ENCODE data around the gene CD22.

- TF ChIP-seq, protein P1, sequence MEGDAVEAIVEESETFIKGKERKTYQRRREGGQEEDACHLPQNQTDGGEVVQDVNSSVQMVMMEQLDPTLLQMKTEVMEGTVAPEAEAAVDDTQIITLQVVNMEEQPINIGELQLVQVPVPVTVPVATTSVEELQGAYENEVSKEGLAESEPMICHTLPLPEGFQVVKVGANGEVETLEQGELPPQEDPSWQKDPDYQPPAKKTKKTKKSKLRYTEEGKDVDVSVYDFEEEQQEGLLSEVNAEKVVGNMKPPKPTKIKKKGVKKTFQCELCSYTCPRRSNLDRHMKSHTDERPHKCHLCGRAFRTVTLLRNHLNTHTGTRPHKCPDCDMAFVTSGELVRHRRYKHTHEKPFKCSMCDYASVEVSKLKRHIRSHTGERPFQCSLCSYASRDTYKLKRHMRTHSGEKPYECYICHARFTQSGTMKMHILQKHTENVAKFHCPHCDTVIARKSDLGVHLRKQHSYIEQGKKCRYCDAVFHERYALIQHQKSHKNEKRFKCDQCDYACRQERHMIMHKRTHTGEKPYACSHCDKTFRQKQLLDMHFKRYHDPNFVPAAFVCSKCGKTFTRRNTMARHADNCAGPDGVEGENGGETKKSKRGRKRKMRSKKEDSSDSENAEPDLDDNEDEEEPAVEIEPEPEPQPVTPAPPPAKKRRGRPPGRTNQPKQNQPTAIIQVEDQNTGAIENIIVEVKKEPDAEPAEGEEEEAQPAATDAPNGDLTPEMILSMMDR (optimal IDR thresholded peaks at IDR 0.05 in 1 of 3, IDR thresholded peaks at IDR 0.05 in 1 of 3, conservative IDR thresholded peaks at IDR 0.05 in 1 of 3; ENCODE audit: extremely low read depth in 1 of 3, insufficient read depth in 2 of 3, low read length in 3 of 3), result no peak
- TF ChIP-seq EZH2 (IDR thresholded peaks at IDR 0.05; ENCODE audit: low read length), result no peak
Measured at GRCh38 chr19:35302446-35302845, 26.5 kb upstream of the CD22 start.

Data from keratinocyte (primary cell).